C4-2B (cell line): ENCODE data around the gene ZDHHC6.

Experiments used
- CTCF ChIP-seq: fragments of 450-650 bp; conservative IDR thresholded peaks from 2 replicates; pipeline ENCODE4 v1.5.1; 2017; ENCODE audit warnings: mild to moderate bottlenecking
- ZFX ChIP-seq: fragments of 450-650 bp; IDR thresholded peaks from 2 replicates; pipeline ENCODE4 v1.6.1; 2017

- no peak for TF ChIP-seq CTCF
- no peak for TF ChIP-seq ZFX
Measured at GRCh38 chr10:112426111-112426510, 20.6 kb downstream of the ZDHHC6 start.
